GM23248 (cell line): ENCODE data around the gene GDF7. TPM values are rescaled to one million over a fixed set of nuclear protein-coding genes. Genes with fewer than 3 reads are reported as not detected.

Source experiments
- DNase-seq: peaks from one replicate; pipeline ENCODE4 v3.0.0-alpha.2; 2015
- H2AFZ ChIP-seq: fragments of 200-600 bp; sonication (generic); 2 replicates; pipeline ENCODE4 v1.6.1; 2016; ENCODE audit warnings: antibody characterized with exemption
- H3F3A ChIP-seq: fragments of 200-600 bp; sonication (generic); 2 replicates; pipeline ENCODE4 v1.6.1; 2016; ENCODE audit warnings: mild to moderate bottlenecking, antibody characterized with exemption, mixed run types; ENCODE audit not compliant: insufficient read depth
- H3K27ac ChIP-seq: fragments of 200-600 bp; sonication (generic); 2 replicates; pipeline ENCODE4 v1.5.1; 2016; ENCODE audit warnings: mild to moderate bottlenecking
- H3K27me3 ChIP-seq: fragments of 200-600 bp; sonication (generic); replicated peaks from 2 replicates; pipeline ENCODE4 v1.6.1; 2016; ENCODE audit warnings: mild to moderate bottlenecking; ENCODE audit not compliant: insufficient read depth
- H3K36me3 ChIP-seq: fragments of 200-600 bp; sonication (generic); 2 replicates; pipeline ENCODE4 v1.6.1; 2016; ENCODE audit warnings: low read depth, mild to moderate bottlenecking
- H3K4me1 ChIP-seq: fragments of 200-600 bp; sonication (generic); 2 replicates; pipeline ENCODE4 v1.6.1; 2016; ENCODE audit warnings: mild to moderate bottlenecking; ENCODE audit not compliant: insufficient read depth
- H3K4me2 ChIP-seq: fragments of 200-600 bp; sonication (generic); one replicate; pipeline ENCODE4 v1.6.1; 2016; ENCODE audit warnings: mild to moderate bottlenecking; ENCODE audit not compliant: unreplicated experiment
- H3K4me3 ChIP-seq: fragments of 200-600 bp; sonication (generic); 2 replicates; pipeline ENCODE4 v1.5.1; 2016; ENCODE audit warnings: mild to moderate bottlenecking
- H3K79me2 ChIP-seq: fragments of 200-600 bp; sonication (generic); 2 replicates; pipeline ENCODE4 v1.6.1; 2016; ENCODE audit warnings: mild to moderate bottlenecking; ENCODE audit not compliant: insufficient read depth
- H3K9ac ChIP-seq: fragments of 200-600 bp; sonication (generic); 2 replicates; pipeline ENCODE4 v1.6.1; 2016; ENCODE audit warnings: mild to moderate bottlenecking
- H3K9me2 ChIP-seq: fragments of 200-600 bp; sonication (generic); 2 replicates; pipeline ENCODE4 v1.6.1; 2016; ENCODE audit warnings: mixed run types, mild to moderate bottlenecking, moderate library complexity; ENCODE audit not compliant: insufficient read depth
- H3K9me3 ChIP-seq: fragments of 200-600 bp; sonication (generic); one replicate; pipeline ENCODE4 v1.6.1; 2017; ENCODE audit warnings: low read depth
- H4K20me1 ChIP-seq: fragments of 200-600 bp; sonication (generic); 2 replicates; pipeline ENCODE4 v1.6.0; 2016; ENCODE audit not compliant: insufficient read depth
- EZH2 ChIP-seq: fragments of 200-600 bp; sonication (generic); IDR thresholded peaks from 2 replicates; pipeline ENCODE4 v1.6.1; 2018; ENCODE audit warnings: antibody characterized with exemption, mild to moderate bottlenecking; ENCODE audit not compliant: insufficient read depth, poor library complexity, severe bottlenecking
- EZH2phosphoT487 ChIP-seq: fragments of 200-600 bp; sonication (generic); IDR thresholded peaks from 2 replicates; pipeline ENCODE4 v1.6.1; 2018; ENCODE audit warnings: antibody characterized with exemption, moderate library complexity, mild to moderate bottlenecking, low read depth; ENCODE audit not compliant: insufficient read depth
- WGBS, 2 experiments: methylation state at CpG; one replicate each; pipeline ENCODE4 v1.1.6; 2015 to 2017; ENCODE audit warnings: low lambda C conversion rate in 2 of 2, low coverage in 1 of 2; ENCODE audit errors: missing lambda C conversion rate in 2 of 2; 5-methylcytosine and 5-hydroxymethylcytosine counted together
- in situ Hi-C: fragments of 300-500 bp; cut with MboI; formaldehyde crosslinking; loops from 2 replicates; pipeline ENCODE4 v1.15.0; 2020
- polyA plus RNA-seq: library from polyadenylated mRNA; unstranded; fragments of >200 nt; fragmentation: Nextera tagmentation; extraction: Ambion mirVana; gene quantifications from 2 replicates; pipeline ENCODE4 v1.2.1, GENCODE V29; 2016
- total RNA-seq: library from RNA; depleted of rRNA; stranded (reverse); fragments of >200 nt; shearing (Covaris generic); gene quantifications from 2 replicates; pipeline ENCODE4 v1.2.3, GENCODE V29; 2014

The GDF7 gene
- total and polyA plus RNA-seq, 2 experiments from 2014 or later = 0.03 TPM; not detected in 1

GRCh38 chr2:20647738-20648137 lies 19.2 kb upstream of the GDF7 start:
- in situ Hi-C loops = loop anchor here (10.0 kb wide), 1 partner anchor 213 kb away; no protein-coding TSS in a partner anchor
- H4K20me1 ChIP-seq = no peaks in the 10 kb centered on the region
- no peaks in the 10 kb centered on the region for H3K27me3 ChIP-seq
- 90 to 95% methylated on average over 8 of the region's 8 CpGs for WGBS, 2 experiments
- peaks cover 7% of the 10 kb centered on the region; the same call in 1 of the 2 replicates for H3K4me1 ChIP-seq
- no peaks in the 10 kb centered on the region for H3K9me3 ChIP-seq
- peaks cover 9% of the 10 kb centered on the region; the same call in 1 of the 2 replicates for H3K79me2 ChIP-seq
- H3F3A ChIP-seq = no peaks in the 10 kb centered on the region
- no peaks in the 10 kb centered on the region for H3K9me2 ChIP-seq
- no peak overlapping the region for H3K4me2 ChIP-seq
- no peak overlapping the region for H3K4me3 ChIP-seq
- TF ChIP-seq EZH2 (no peak), EZH2phosphoT487 (no peak)
- no peak for DNase-seq
- H3K27ac ChIP-seq = no peak overlapping the region
- no peak overlapping the region for H3K9ac ChIP-seq
- no peaks in the 10 kb centered on the region for H3K36me3 ChIP-seq
- no peak overlapping the region for H2AFZ ChIP-seq

- peaks cover 7% of the 10 kb centered on the region; the same call in 1 of the 2 replicates for H3K4me1 ChIP-seq
- in situ Hi-C loops = loop anchor here (10.0 kb wide), 1 partner anchor 213 kb away; no protein-coding TSS in a partner anchor
- no peaks in the 10 kb centered on the region for H3K27me3 ChIP-seq
- H3K9me2 ChIP-seq = no peaks in the 10 kb centered on the region
- DNase-seq = no peak
- H3F3A ChIP-seq = no peaks in the 10 kb centered on the region
- no peaks in the 10 kb centered on the region for H3K9me3 ChIP-seq
- H3K79me2 ChIP-seq = peaks cover 9% of the 10 kb centered on the region; the same call in 1 of the 2 replicates
- WGBS, 2 experiments = 92 to 93% methylated on average over 4 of the region's 4 CpGs
- H4K20me1 ChIP-seq = no peaks in the 10 kb centered on the region
- H3K4me2 ChIP-seq = no peak overlapping the region
- H3K4me3 ChIP-seq = no peak overlapping the region
- no peak overlapping the region for H3K27ac ChIP-seq
- H3K36me3 ChIP-seq = no peaks in the 10 kb centered on the region
- TF ChIP-seq EZH2phosphoT487 = no peak
- TF ChIP-seq EZH2 = no peak
- H2AFZ ChIP-seq = no peak overlapping the region
- H3K9ac ChIP-seq = no peak overlapping the region
These were observed 18.7 kb upstream of the GDF7 start for GRCh38 chr2:20648206-20648605.

GRCh38 chr2:20648831-20649230 lies 18.1 kb upstream of the GDF7 start:
- H2AFZ ChIP-seq = no peak overlapping the region
- H3K79me2 ChIP-seq = peaks cover 9% of the 10 kb centered on the region; the same call in 1 of the 2 replicates
- no peak overlapping the region for H3K4me3 ChIP-seq
- no peak overlapping the region for H3K9ac ChIP-seq
- H3K27ac ChIP-seq = no peak overlapping the region
- no peaks in the 10 kb centered on the region for H4K20me1 ChIP-seq
- H3K9me3 ChIP-seq = no peaks in the 10 kb centered on the region
- H3K4me1 ChIP-seq = peaks cover 7% of the 10 kb centered on the region; the same call in 1 of the 2 replicates
- in situ Hi-C loops = loop anchor here (10.0 kb wide), 1 partner anchor 214 kb away; no protein-coding TSS in a partner anchor
- TF ChIP-seq EZH2 = no peak
- no peak for TF ChIP-seq EZH2phosphoT487
- 92 to 94% methylated on average over 9 of the region's 9 CpGs for WGBS, 2 experiments
- no peaks in the 10 kb centered on the region for H3F3A ChIP-seq
- no peak for DNase-seq
- no peaks in the 10 kb centered on the region for H3K9me2 ChIP-seq
- H3K27me3 ChIP-seq = no peaks in the 10 kb centered on the region
- no peak overlapping the region for H3K4me2 ChIP-seq
- H3K36me3 ChIP-seq = no peaks in the 10 kb centered on the region

- H3K79me2 ChIP-seq = peaks cover 9% of the 10 kb centered on the region; the same call in 1 of the 2 replicates
- no peak overlapping the region for H2AFZ ChIP-seq
- no peaks in the 10 kb centered on the region; the same call in 1 of the 2 replicates for H3K27me3 ChIP-seq
- H4K20me1 ChIP-seq = no peaks in the 10 kb centered on the region
- no peak for TF ChIP-seq EZH2phosphoT487
- no peak for TF ChIP-seq EZH2
- 80 to 82% methylated on average over 11 of the region's 11 CpGs for WGBS, 2 experiments
- no peak overlapping the region for H3K4me2 ChIP-seq
- H3K9me3 ChIP-seq = no peaks in the 10 kb centered on the region
- peaks cover 7% of the 10 kb centered on the region; the same call in 1 of the 2 replicates for H3K4me1 ChIP-seq
- no peak overlapping the region for H3K9ac ChIP-seq
- in situ Hi-C loops = loop anchor here (10.0 kb wide), 1 partner anchor 215 kb away; no protein-coding TSS in a partner anchor
- no peaks in the 10 kb centered on the region for H3K9me2 ChIP-seq
- DNase-seq = peak; percentile 12
- no peak overlapping the region for H3K27ac ChIP-seq
- H3K4me3 ChIP-seq = peak overlapping the region; percentile 83; the same call in 1 of the 2 replicates
- H3F3A ChIP-seq = no peaks in the 10 kb centered on the region
- no peaks in the 10 kb centered on the region for H3K36me3 ChIP-seq
These were observed 17.4 kb upstream of the GDF7 start for GRCh38 chr2:20649576-20649975.
